Measurements from ENCODE around the gene SSU72.
"Not testable (repeated sequence)": the region's sequence is repeated elsewhere in the genome, so short reads cannot be mapped to it uniquely, and the experiment has no call there.

The SSU72 gene

DNA sequence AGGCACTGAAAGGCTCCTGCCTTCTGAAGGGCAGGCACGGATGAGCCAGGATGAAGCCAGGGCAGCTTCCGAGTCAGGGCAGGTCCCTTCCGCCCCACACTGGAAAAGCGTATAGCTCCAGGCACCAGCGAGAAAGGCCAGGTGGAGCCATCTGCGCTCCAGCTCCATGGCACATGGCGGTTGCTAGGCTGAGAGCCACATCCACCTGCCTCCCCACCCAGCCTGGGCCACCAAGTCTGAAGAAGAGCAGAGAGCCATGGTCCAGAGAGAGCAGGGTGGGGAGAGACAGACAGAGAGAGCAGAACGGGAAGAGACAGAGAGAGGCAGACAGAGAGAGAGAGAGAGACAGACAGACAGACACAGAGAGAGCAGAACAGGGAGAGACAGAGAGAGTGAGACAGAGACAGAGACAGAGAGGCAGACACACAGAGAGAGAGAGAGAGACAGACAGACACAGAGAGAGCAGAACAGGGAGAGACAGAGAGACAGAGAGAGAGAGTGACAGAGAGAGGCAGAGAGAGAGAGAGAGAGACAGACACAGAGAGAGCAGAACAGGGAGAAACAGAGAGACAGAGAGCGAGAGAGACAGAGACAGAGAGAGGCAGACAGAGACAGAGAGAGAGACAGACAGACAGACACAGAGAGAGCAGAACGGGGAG lies 20.1 kb upstream of the SSU72 start:
- DNase-seq = peak; percentile 62

DNA sequence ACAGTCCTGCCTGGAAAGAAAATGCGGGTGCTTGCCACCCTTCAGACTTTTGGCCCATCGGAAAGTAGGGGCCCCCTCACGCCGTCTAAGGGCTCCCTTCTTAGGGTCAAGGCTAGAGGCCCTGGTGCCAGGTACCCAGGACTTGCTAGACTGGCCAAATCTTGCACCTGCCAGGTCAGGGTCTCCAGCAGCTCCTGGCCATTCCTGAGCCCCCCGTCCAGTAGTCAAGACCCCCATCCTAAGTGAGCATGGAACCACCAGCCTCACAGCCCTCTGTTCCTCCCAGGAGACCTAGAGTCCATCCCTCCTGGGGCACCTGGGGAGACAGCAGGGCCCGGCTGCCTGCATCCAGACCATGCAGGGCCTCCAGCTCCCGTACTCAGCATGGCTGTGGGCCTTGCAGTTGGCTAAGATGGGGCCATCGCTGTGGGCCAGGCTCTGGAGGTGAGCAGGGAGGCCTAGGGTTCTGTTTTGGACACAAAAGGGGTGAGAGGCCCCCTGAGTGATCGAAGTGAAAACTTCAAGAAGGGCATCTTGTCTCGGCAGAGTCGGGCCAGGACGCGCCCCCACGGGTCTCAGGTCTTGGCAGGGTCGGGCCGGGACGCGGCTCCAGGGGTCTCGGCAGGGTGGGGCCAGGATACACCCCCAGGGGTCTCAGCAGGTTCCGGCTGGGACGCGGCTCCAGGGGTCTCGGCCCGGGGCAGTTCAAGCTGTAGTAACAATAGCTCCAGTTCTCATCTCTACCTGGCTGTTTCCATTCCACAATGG lies 19.4 kb upstream of the SSU72 start:
- no peak for DNase-seq

DNA sequence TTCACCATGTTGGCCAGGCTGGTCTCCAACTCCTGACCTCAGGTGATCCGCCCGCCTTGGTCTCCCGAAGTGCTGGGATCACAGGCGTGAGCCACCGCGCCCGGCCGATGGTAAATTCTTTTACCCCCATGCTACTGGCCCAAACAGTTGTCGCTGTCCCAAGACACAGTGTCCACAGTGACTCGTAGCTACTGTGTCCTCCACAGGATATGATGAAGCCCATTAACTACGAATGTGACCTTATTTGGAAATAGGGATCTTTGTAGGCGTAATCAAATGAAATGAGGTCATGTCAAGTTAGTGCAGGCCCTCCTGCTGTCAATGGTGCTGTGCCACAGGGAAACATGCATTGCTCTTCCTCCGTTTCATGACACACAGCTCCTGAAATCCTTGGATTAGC lies 16.8 kb upstream of the SSU72 start:
- no peak for DNase-seq

DNA sequence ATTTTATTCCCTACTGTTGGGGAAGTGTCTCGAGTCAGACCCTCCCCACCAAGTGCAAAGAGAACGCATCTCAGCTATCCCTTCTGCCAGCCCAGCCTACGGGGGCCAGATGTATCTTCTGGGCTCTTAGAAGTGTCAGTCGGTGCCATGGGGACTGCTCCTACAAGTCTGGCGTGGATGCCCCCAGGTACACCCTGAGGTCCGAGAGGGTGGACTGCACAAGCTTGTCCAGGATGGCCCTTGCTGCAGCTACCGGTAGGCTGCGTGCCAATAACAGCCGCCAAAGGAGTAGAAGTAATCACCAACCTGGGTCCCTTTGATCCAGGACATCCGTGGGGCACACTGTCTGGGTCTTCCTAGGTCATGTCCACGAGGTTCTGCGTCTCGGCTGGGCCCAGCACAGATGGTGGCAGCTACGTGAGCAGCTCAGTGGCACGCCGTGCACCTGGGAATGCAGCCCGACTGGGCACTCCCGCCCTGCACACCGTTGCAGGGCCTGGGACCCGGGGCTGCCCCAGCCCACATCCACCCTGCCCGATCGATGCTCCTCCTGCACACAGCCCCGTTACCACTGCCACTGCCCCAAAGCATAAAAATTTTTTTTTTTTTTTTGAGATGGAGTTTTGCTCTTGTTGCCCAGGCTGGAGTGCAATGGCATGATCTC lies 8.8 kb upstream of the SSU72 start:
- DNase-seq = no peak

DNA sequence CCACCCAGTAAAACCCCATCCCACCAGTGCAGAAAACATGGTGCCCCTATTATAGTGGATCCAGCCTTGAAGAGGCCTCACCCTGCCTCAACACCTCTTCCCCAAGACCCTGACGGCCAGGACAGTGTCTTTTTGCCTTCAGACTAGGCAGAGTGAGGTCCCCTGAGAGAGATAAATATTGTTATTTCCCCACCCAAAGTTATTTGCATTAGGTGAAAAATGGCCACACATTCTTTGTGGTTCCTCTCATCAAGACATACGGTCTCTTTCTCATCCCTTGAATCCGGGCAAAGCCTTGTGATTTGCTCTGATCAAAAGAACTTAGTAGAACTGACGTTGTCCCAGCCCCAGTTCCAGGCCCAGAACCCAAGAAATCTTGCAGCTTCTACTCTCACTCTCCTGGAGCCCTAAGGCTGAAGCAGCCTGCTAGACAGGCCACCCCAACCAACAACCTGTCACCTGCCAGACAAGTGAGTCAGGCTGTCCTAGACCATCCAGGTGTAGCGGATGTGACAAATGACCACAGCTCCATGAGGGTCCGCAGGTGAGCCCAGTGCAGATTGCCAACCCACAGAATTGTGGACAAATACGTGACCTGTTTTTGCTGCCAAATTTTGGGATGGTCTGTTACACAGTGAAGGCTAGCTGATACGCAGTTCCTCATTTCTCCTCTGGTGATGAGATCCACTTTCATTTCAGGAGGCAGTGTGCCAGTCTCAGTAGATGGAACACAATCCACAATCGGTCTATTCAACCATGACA lies 8.1 kb upstream of the SSU72 start:
- DNase-seq = no peak

DNA sequence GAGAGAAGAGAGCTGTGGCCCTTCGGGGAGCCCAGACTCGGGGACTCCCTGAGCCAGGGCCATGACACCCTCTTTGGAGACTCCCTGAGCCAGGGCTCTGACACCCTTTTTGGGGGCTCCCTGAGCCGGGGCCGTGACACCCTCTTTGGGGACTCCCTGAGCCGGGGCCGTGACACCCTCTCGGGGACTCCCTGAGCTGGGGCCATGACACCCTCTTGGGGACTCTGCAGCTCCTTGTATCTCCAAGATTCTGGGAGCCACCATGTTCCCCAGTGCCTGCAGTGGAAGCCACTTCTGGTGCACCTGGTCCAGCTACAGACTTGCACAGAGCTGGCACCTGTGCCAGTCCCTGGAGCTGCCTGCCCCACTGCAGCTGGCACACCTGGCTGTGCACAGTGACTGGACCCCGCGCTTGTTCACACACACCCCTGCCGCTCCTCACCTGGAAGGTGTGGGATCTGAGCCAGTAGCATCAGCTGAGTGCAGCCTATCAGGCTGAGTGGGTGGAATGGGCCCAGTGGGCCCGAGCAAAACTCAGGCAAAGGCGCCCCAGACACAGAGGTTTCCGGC lies 3.8 kb upstream of the SSU72 start:
- DNase-seq = peak; percentile 26

DNA sequence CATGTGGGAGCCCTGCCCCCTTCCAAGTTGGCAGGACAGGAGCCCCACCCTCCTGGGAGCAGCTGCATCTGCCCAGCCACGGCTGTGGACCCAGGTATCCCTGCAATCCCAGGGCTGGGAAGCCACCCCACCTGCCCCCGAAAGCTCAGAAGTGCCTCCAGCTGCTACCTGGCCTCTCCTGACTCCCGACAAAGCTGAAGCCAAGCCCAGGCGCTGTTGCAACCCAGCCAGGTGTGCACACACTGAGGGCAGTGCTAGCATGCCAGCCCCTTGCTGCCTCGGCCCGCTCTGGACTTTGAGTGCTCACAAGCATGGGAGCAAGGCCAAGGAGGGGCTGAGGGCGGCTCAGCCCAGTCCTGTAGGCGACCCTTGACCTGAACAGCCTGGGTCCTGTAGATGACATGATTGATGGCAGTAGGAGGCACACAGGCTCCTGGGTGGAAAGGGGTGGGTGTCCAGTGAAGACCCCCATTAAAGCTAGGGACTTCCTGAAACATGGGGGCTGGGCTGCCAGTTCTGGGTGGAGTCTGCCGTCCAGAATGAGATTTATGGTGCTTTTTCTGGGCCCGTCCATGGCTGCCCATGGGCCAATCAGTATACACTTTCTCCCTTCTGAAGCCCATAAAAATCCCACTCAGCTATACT lies 2.8 kb upstream of the SSU72 start:
- DNase-seq = peak; percentile 6

DNA sequence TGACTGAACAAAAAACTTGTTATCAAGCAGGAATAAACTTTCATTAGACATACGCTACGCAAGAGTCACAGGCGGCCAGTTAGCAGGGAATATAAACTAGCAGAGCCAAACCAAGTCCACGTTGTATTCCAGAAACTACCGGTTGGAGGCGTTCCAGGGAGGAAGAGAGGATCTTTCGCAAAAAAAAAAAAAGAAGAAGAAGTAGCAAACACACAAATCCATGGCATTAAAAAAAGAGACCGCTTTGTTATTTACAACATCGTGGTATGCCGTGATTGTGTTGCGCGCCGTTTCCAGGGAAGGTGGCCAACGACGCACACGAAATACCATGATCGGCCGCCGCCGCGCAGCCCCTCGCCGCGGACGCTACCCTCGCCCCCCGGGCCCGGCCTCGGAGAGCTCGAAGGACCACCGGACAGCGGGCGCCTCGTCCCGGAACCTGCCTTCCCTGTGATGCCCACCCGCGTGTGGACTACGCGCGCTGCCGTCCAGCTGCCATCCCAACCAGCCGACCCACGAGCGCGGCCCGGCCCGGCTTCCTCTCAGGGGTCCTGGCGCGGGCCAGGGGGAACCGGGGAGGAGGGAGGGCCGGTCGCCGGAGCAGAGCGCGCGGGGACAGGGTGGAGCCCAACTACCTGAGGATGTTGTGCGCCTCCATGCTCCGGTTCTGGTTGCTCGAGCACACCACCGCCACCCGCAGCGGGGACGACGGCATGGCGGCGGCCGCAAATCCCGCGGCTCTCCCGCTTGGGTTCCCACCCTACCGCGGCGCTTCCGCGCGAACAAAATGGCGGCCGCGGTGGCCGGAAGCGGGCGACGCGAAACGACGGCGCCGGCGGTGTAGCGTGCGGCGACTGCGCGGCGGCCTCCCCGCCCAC lies 581 bp downstream of the SSU72 start:
- DNase-seq = peak; percentile 82

DNA sequence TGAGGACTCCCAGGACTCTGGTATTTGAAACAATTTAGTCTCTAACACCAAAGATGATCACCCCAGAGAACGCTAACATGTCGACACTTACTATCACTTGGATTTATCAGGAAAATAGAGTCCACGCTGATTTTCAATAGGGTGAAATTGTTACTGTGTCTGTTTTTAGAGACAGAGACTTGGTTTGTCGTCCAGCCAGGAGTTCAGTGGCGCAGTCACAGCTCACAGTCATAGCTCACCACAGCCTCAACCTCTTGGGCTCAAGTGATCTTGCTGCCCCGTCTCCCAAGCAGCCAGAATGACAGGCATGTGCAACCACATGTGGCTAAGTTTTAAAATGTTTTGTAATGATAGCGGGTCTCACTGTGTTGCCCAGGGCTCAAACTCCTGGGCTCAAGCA lies 5.3 kb downstream of the SSU72 start:
- DNase-seq = no peak

DNA sequence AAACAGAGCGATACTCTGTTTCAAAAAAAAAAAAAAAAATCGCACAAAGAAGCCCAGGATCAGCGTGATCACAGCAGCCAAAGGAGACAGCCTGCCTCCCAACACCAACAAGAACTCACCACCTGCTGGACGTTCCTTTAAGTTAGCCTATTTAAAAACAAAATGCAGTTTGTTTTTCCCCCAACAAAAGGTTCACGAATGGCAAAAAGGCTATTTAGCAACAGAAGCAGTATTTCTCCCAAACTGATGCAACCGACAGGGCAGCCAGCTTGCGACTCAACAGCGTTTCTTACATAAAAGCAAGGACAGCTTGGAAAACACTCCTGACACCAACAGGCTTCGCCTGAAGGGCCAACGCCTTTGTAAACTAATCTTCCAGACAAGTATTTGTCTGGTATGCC lies 6.8 kb downstream of the SSU72 start:
- no peak for DNase-seq

DNA sequence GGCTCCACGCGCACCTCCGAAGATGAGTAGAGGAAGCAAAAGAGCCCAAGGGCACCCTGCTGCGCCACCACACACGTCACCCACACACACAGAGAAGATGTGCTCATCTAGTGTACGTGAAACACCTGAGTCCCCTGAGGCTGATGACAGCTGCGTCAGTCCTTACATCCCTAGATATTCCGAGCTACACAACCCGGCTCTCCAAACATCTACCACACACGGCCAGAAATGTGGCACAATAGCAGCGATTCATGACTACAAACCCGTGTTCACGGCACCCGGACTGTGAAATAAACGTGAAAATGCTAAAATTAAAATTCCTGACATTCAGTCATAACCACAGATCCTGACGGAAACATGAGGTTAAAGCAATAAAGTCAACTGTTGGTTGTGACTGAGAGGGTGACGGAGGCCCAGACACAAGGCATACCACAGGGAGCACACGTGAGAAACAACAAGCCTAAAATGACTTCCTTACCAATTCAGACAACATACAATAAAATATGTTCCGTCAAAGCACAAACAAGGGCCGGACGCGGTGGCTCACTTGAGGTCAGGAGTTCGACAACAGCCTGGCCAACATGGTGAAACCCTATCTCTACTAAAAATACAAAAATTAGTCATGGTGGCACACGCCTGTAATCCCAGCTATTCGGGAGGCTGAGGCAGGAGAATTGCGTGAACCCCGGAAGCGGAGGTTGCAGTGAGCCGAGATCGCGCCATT lies 7.3 kb downstream of the SSU72 start:
- DNase-seq = no peak

DNA sequence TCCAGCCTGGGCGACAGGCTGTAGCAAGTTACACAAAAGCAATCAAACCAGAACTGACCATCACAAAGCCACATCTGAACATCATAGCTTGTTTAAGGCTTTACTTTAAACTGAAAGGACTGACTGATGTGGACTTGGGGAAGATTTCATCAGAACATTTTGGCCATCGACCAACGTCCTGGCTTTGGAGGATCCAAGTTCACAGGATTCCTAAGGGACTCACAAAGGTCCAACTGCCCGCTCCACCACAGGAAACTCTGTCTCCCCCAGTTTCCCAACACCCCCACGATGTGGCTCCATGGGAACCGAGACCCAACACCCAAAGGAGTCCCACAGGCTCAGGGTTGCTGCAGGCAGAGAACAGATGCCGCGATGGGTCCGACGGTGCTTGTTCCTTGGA lies 9.3 kb downstream of the SSU72 start:
- no peak for DNase-seq

DNA sequence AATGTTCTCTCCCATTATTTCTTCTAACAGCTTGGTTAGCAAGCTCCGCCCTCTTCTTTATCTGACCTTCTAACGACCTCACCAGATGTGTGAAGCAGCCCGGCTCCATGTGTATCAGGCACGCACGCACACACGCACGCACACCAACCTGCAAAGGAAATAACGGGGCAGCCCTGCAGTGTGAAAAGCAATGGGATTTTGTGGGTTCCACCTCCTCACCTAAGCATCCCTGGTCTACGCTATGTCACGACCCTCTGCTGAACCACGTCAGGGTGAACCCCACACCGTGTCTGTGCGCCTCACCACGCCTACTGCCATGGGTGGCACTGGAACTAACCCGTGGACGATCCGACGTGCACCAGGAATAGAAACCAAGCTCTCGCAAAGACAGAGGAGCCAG lies 10.4 kb downstream of the SSU72 start:
- DNase-seq = no peak

DNA sequence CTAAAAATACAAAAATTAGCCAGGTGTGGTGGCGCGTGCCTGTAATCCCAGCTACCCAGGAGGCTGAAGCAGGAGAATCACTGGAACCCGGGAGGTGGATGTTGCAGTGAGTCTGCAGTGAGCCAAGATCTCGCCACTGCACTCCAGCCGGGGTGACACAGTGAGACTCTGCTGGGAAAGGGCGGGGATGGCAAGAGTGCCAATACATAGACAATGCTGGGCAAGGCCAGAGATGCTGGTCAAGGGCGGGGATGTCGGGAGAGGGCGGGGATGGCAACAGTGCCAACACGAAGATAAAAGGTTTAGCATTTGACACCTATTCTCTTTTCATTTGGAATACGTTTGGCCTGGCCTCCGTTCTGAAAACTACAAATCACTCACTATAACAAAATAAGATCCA lies 11.0 kb downstream of the SSU72 start:
- no peak for DNase-seq

DNA sequence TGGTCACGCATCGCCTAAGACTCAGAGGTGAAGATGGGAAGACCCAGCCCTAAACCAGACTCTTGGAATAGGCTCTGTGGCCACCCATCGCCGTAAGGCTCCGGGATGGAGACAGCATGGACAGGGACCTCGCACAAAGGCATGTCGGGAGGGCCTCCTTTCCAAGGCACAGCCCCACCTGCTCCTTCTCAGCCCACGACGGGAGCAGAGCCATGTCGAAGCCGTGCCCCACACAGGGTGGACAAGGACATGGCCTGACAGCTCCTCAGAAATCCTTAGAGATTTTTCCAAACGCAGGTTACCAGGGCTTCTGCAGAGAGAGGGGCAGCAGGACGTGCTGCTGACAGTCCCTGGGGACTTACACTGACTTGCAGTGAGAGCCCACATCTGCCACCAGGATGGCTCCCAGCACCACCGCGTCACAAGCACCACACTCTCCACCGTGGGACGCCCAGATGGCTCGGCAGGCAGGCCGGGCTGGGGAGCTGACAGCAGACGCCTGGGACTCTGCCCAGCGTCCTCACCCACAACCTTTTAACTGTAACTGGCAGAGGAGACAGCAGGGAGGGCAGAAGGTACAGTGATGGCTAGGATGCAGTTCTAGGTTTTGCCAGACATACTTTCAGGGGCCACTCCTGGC lies 12.0 kb downstream of the SSU72 start:
- DNase-seq = no peak

DNA sequence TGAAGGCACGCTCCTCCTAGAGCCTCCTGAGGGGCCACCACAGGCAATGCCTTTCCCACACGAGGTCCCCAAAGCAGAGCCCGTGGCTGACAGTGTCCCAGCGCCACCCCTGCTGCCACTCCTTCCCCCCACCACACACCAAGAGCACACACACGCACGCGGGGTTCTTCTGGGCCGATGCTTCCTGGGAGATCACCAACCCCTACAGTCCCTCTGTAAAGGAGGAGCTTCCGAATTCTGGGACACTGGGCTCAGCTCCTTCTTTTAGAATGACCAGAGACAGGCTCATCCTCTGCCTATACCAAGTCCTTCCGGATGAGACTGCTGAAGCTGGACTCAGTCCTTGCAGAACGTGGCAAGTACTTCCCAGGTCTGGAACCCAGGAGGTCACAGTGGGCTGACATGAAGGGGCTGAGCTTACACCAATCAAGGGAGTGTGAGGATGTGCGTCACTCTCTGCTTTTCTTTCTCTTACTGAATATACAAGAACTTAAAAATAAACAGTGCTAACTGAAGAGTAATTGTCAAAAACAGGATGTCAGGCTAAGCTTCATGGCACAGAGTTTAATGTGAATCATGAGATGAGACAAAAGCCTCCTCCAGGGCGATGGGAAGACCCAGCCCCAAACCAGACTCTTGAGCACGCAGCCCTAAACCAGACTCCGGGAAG lies 12.7 kb downstream of the SSU72 start:
- no peak for DNase-seq

DNA sequence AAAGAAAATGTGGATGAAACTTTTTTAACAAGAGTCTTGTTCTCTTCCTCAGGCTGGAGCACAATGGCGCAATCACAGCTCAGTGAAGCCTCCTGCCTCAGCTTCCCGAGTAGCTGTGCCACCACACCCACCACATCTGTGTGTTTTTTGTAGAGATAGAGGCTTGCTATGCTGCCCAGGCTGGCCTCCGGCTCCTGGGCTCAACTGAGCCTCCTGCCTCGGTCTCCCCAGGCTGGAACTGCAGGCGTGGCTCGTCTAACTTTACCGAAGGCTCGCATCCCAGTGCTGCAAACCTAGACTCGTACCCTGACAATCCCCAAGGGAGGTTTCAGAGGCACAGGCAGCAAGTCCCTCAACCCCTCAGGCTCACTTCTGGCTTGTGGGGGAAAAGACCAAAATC lies 14.5 kb downstream of the SSU72 start:
- no peak for DNase-seq

DNA sequence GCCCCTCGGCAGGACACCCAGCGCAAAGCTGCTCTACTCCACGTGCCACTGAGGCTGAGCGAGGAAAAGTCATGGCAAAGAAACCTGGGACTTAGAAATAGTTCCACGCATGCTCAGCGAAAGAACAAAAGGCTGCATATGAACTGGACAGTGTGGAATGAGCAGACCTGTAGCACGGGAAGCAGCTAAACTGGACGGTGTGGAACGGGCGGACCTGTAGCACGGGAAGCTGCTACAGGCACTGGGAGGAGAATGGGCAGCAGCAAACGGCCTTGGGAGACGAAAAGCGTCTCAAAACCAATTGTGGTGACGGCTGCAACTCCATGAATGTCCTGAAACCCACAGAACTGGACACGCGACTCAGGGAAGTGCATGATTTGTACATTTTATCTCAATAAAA lies 15.6 kb downstream of the SSU72 start:
- DNase-seq = no peak

DNA sequence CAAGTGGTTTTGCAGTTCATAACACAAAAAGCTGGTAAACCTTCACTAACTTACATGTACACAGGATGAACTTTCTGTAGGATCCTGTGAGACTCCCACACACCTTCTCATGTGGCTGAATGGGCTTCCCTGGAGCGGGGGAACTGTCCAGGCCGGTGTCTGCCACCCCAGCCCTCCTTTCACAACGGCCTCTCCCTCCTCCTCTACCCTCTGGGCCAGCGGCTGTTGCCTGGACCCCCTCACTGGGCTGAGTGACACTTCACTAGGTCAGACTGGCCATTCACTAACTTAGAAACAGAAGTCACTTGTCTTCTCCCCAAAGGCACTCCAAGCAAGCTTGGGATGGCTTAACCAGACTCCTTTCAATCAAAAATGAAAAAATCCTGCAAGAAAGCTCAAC lies 16.1 kb downstream of the SSU72 start:
- no peak for DNase-seq

DNA sequence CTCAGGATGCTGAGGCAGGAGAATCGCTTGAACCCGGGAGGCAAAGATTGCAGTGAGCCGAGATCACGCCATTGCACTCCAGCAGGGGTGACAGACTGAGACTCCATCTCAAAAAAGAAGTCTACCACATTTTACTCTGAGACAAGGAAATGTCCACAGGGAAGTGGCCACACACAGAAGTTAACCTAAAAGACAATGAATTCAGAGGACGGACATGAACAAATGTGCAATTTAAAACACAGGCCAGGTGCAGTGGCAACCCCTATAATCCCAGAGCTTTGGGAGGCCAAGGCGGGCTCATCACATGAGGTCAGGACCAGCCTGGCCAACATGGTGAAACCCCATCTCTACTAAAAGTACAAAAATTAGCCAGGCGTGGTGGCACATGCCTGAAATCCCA lies 17.0 kb downstream of the SSU72 start:
- not testable (repeated sequence) for DNase-seq
